HEK293T (cell line): ENCODE measurements around the gene CADM4.
"Not testable (repeated sequence)": the region's sequence is repeated elsewhere in the genome, so short reads cannot be mapped to it uniquely, and the experiment has no call there.

Experiments
- CTCF ChIA-PET: fragments of 350-600 bp; formaldehyde crosslinking; extraction: SDS; loops from one replicate; lab custom pipeline; 2021; ENCODE audit warnings: antibody characterized with exemption, inconsistent platforms; lab: Yijun Ruan, JAX
- POLR2A ChIA-PET: fragments of 350-600 bp; formaldehyde crosslinking; extraction: SDS; loops from one replicate; lab custom pipeline; 2020; ENCODE audit warnings: antibody characterized with exemption, inconsistent platforms; lab: Yijun Ruan, JAX
- DNase-seq: peaks from one replicate; pipeline ENCODE4 v3.0.0; 2012; ENCODE audit warnings: mixed read lengths; ENCODE audit errors: extremely low spot score
- ARNT ChIP-seq: fragments of 450-650 bp; IDR thresholded peaks from 2 replicates; pipeline ENCODE4 v1.6.1; 2017; ENCODE audit warnings: mild to moderate bottlenecking
- BHLHE40 ChIP-seq: fragments of 450-650 bp; IDR thresholded peaks from 2 replicates; pipeline ENCODE4 v1.6.1; 2016; ENCODE audit warnings: mild to moderate bottlenecking, moderate library complexity, borderline replicate concordance
- CTBP1 ChIP-seq: fragments of 450-650 bp; IDR thresholded peaks from 2 replicates; pipeline ENCODE4 v1.6.1; 2016; ENCODE audit warnings: borderline replicate concordance
- ELF4 ChIP-seq: fragments of 450-650 bp; IDR thresholded peaks from 2 replicates; pipeline ENCODE4 v1.6.1; 2017; ENCODE audit warnings: antibody characterized with exemption
- FOXA1 ChIP-seq: fragments of 450-650 bp; IDR thresholded peaks from 2 replicates; pipeline ENCODE4 v1.6.1; 2016; ENCODE audit warnings: mild to moderate bottlenecking
- FOXK2 ChIP-seq: fragments of 450-650 bp; IDR thresholded peaks from 2 replicates; pipeline ENCODE4 v1.6.1; 2016; ENCODE audit warnings: mild to moderate bottlenecking
- FOXM1 ChIP-seq: fragments of 450-650 bp; IDR thresholded peaks from 2 replicates; pipeline ENCODE4 v1.6.1; 2017; ENCODE audit warnings: mild to moderate bottlenecking, borderline replicate concordance
- HDGF ChIP-seq: fragments of 450-650 bp; IDR thresholded peaks from 2 replicates; pipeline ENCODE4 v1.6.1; 2017; ENCODE audit warnings: antibody characterized with exemption, borderline replicate concordance
- L3MBTL2 ChIP-seq: fragments of 450-650 bp; conservative IDR thresholded peaks from 2 replicates; pipeline ENCODE4 v1.6.1; 2016; ENCODE audit warnings: mild to moderate bottlenecking
- LEF1 ChIP-seq: fragments of 450-650 bp; IDR thresholded peaks from 2 replicates; pipeline ENCODE4 v1.6.1; 2017; ENCODE audit warnings: mild to moderate bottlenecking, borderline replicate concordance
- NFRKB ChIP-seq: fragments of 450-650 bp; IDR thresholded peaks from 2 replicates; pipeline ENCODE4 v1.6.1; 2016; ENCODE audit warnings: mild to moderate bottlenecking, moderate library complexity
- SP1 ChIP-seq: fragments of 450-650 bp; IDR thresholded peaks from 2 replicates; pipeline ENCODE4 v1.6.1; 2017
- SUZ12 ChIP-seq: fragments of 450-650 bp; IDR thresholded peaks from 2 replicates; pipeline ENCODE4 v1.6.1; 2016; ENCODE audit warnings: mild to moderate bottlenecking
- TARDBP ChIP-seq: fragments of 450-650 bp; IDR thresholded peaks from 2 replicates; pipeline ENCODE4 v1.6.1; 2016
- ZNF384 ChIP-seq: fragments of 450-650 bp; IDR thresholded peaks from 2 replicates; pipeline ENCODE4 v1.6.1; 2016
- TF ChIP-seq, protein P1 (sequence below): fragments of 450-650 bp; IDR thresholded peaks from 2 replicates; pipeline ENCODE4 v1.6.1; 2016

The CADM4 gene

DNA sequence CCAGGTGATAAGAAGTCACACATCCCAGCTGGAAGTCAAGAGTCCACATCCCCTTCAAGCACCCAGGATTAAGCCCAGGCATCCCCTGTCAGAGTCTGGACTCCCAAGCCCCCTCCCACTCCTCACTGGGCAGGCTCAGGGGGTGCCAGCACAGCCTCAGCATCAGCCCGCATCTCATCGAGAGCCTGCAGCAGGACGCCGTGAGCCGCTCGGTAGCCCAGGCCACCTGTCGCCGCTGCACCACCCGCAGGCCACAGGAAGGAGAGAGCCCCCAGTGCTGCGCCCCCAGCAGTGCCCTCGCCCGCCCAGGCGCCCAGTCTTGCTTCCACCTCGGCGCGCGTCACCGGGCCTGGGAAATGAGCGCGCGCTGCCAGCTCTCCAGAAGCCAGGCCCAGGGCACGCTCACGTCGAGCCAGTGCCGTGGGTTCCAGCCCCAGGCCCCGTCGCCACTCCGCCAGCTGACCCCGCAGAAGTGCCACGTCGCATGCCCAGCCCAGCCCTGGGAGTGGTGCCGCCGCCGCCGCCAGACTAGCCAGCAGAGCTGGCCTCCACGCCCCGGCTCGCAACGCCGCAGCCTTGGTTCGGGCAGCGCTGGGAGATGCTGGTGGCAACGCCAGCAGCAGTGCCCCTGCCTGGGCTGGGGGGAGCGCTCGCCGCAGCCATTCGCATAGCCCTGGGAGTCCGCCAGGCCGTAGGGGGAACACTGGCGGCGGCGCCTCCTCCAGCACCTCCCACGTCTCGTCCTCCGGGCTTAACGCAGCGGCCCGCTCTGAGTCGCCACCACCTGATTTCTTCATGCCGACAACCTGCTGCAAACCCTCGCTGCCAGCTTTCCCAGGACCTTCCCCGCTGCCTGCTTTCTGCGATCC is 47.5 kb downstream of the CADM4 start:
- ChIA-PET CTCF (no interaction called here), POLR2A (interaction anchor here (1.8 kb wide), 1 partner anchor 17 kb away, joined by 4 read pairs; the partner anchor contains the start of gene XRCC1)
- DNase-seq: no peak
- TF ChIP-seq FOXA1 (no peak), BHLHE40 (no peak), NFRKB (no peak), SUZ12 (no peak), L3MBTL2 (no peak)
- TF ChIP-seq, protein P1, sequence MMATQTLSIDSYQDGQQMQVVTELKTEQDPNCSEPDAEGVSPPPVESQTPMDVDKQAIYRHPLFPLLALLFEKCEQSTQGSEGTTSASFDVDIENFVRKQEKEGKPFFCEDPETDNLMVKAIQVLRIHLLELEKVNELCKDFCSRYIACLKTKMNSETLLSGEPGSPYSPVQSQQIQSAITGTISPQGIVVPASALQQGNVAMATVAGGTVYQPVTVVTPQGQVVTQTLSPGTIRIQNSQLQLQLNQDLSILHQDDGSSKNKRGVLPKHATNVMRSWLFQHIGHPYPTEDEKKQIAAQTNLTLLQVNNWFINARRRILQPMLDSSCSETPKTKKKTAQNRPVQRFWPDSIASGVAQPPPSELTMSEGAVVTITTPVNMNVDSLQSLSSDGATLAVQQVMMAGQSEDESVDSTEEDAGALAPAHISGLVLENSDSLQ: no peak

DNA sequence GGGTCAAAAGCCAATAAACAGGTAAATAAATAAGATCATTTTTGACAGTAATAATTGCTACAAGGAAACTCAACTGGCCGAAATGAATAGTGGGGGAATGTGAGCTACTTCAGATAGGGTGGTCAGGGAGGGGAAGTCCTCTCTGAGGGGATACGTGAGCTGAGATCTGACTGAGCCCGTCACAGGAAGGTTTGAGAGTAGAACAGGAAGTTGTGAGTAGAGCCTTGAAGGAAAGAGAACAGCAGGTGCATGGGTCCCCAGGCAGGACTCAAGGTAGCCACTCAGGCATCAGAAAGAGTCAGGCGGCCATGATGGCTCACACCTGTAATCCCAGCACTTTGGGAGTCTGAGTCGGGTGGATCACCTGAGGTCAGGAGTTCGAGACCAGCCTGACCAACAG is 50.0 kb downstream of the CADM4 start:
- DNase-seq: no peak
- CTCF ChIA-PET: no interaction called here
- POLR2A ChIA-PET: no interaction called here
- TF ChIP-seq SUZ12 (no peak), SP1 (no peak), FOXM1 (no peak), FOXA1 (no peak), HDGF (no peak), TARDBP (no peak), L3MBTL2 (no peak), LEF1 (no peak), ELF4 (no peak), FOXK2 (no peak), ARNT (no peak), CTBP1 (no peak), ZNF384 (no peak), BHLHE40 (no peak), NFRKB (no peak)
- TF ChIP-seq, protein P1: no peak

DNA sequence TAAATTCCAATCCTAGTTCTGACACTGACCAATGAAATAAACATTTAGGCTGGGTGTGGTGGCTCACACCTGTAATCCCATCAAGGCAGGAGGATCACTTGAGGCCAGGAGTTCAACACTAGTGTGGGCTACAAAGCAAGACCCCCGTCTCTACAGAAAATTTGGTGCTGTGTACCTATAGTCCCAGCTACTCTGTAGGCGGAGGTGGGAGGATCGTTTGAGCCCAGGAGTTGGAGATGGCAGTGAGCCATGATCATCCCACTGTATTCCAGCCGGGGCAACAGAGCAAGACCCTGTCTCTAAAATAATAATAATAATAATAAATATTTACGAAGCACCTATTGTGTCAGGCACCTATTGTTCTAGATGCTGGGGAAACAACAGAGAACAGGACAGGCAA is 50.4 kb downstream of the CADM4 start:
- CTCF ChIA-PET: no interaction called here
- no peak for TF ChIP-seq NFRKB
- TF ChIP-seq, protein P1: no peak
- TF ChIP-seq FOXM1: no peak
- TF ChIP-seq HDGF: no peak
- TF ChIP-seq L3MBTL2: no peak
- no peak for TF ChIP-seq CTBP1
- POLR2A ChIA-PET: no interaction called here
- DNase-seq: no peak

DNA sequence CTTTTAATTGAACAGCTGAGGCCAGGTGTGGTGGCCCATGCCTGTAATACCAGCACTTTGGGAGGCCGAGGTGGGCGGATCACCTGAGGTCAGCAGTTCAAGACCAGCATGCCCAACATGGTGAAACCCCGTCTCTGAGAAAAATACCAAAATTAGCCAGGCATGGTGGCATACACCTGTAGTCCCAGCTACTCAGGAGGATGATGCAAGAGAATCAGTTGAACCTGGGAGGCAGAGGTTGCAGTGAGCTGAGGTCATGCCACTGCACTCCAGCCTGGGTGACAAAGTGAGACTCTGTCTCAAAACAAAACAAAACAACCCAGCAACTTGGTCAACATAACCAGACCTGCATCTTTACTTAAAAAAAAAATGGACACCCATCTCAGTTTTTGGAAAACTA is 52.6 kb downstream of the CADM4 start:
- DNase-seq, POLR2A ChIA-PET: not testable (repeated sequence)
- CTCF ChIA-PET: interaction anchor here (0.6 kb wide), 1 partner anchor 68 kb away, joined by 3 read pairs; no protein-coding TSS in a partner anchor

DNA sequence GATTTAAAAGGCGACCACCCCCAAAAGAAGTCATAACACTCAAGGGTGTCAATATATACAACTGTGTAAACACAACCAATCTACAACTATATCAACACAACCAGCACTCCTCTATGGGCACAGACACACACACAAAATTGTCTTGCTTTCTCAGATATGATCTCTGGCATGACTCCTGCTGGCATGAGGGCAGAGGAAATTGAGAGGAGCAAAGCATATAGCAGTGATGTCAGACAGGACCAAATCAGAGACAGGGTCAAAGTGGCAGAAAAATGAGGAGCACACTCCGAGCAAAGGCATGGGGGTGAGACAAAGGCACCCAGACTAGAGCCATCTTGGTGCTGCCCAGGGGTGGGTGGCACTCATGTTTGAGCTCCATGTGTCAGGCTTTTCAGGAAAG is 53.3 kb downstream of the CADM4 start:
- DNase-seq: no peak
- TF ChIP-seq FOXK2: no peak
- TF ChIP-seq ELF4: no peak
- TF ChIP-seq SUZ12: no peak
- TF ChIP-seq, protein P1: no peak
- no peak for TF ChIP-seq FOXM1
- ChIA-PET POLR2A (no interaction called here), CTCF (interaction anchor here (0.6 kb wide), 1 partner anchor 68 kb away, joined by 3 read pairs; no protein-coding TSS in a partner anchor)

DNA sequence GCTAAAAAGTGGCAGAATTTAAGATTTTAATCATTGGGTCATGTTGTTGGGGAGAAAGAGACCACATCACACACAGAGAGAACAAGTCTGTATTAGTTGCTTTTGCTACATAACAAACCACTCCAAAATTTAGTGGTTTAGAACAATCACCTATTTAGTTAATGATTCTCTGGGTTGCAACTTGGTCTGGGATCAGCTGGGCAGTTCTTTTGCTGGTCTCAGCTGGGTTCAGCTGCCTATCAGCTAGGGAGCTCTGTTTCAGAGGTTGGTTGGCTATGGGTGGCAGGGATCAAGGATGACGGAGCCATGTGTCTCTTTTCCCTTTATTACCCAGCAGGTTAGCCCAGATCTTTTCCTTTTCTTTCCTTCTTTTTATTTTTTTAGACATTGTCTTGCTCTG is 55.2 kb downstream of the CADM4 start:
- ChIA-PET POLR2A (no interaction called here), CTCF (interaction anchor here (1.3 kb wide), 1 partner anchor 10 kb away, joined by 6 read pairs; no protein-coding TSS in a partner anchor)
- DNase-seq: no peak
- TF ChIP-seq CTBP1 (no peak), FOXK2 (no peak), FOXM1 (no peak), ELF4 (no peak), TARDBP (no peak)
